OCI-LY1 (cell line): ENCODE data around the gene ZMYND15.

Experiments
- CTCF ChIP-seq: fragments of 200-600 bp; sonication (generic), shearing (Covaris generic); IDR thresholded peaks from 2 replicates; pipeline ENCODE4 v1.5.1; 2017; ENCODE audit warnings: mild to moderate bottlenecking, antibody characterized with exemption, low read length, moderate library complexity, mixed read lengths
- EZH2 ChIP-seq: fragments of 200-600 bp; sonication (generic), shearing (Covaris generic); IDR thresholded peaks from 2 replicates; pipeline ENCODE4 v1.8.0; 2017; ENCODE audit warnings: borderline replicate concordance, mixed run types, mild to moderate bottlenecking, antibody characterized with exemption, low read length, moderate library complexity, mixed read lengths

GRCh38 chr17:4766201-4766600, 26.6 kb downstream of the ZMYND15 start:
- TF ChIP-seq CTCF, result no peak
- TF ChIP-seq EZH2, result no peak
